Natural killer cell (primary cell): ENCODE data around the gene TMEM225B. TPM values are rescaled to one million over a fixed set of nuclear protein-coding genes. Genes with fewer than 3 reads are reported as not detected.

Experiments
- ATAC-seq, 3 donors: fragments of 150-1000 bp in 2 of 3; fragments of 200-7000 bp in 1 of 3; cut with Tn5 transposase; 1 replicate in 1 of 3; 2 replicates in 2 of 3; pipeline ENCODE4 v1.10.0; 2021; ENCODE audit warnings: mild to moderate bottlenecking in 2 of 3, moderate library complexity in 2 of 3
- DNase-seq, 2 donors: peaks; one replicate each; pipeline versions ENCODE4 v3.0.0 to v3.0.0-alpha.2; 2013 to 2021; ENCODE audit warnings: mixed read lengths in 1 of 2
- H3K27ac ChIP-seq: one replicate; pipeline ENCODE4 v1.5.1; 2013; ENCODE audit warnings: mild to moderate bottlenecking, low read length
- H3K27me3 ChIP-seq: one replicate; pipeline ENCODE4 v1.6.1; 2013; ENCODE audit warnings: low read length; ENCODE audit not compliant: control insufficient read depth, insufficient read depth
- H3K36me3 ChIP-seq: one replicate; pipeline ENCODE4 v1.6.1; 2013; ENCODE audit warnings: low read length; ENCODE audit not compliant: control insufficient read depth, insufficient read depth
- H3K4me1 ChIP-seq: one replicate; pipeline ENCODE4 v1.6.1; 2013; ENCODE audit warnings: low read length; ENCODE audit not compliant: control insufficient read depth, insufficient read depth
- H3K4me3 ChIP-seq: one replicate; pipeline ENCODE4 v1.5.1; 2013; ENCODE audit warnings: low read length
- H3K9me3 ChIP-seq: one replicate; pipeline ENCODE4 v1.6.1; 2013; ENCODE audit warnings: low read length; ENCODE audit not compliant: control insufficient read depth, insufficient read depth
- H3K27ac Mint-ChIP-seq, 2 donors: one replicate each; pipeline ENCODE4 v1.8.0; 2022; ENCODE audit warnings: mild to moderate bottlenecking in 2 of 2, mixed read lengths in 2 of 2, moderate library complexity in 1 of 2
- H3K27me3 Mint-ChIP-seq, 2 donors: one replicate each; pipeline ENCODE4 v1.8.0; 2022; ENCODE audit warnings: low read depth in 2 of 2, mixed read lengths in 2 of 2
- H3K36me3 Mint-ChIP-seq: one replicate; pipeline ENCODE4 v1.8.0; 2022; ENCODE audit warnings: mixed read lengths
- H3K4me1 Mint-ChIP-seq, 2 donors: one replicate each; pipeline ENCODE4 v1.8.0; 2022; ENCODE audit warnings: mixed read lengths in 2 of 2
- H3K4me3 Mint-ChIP-seq: one replicate; pipeline ENCODE4 v1.8.0; 2022; ENCODE audit warnings: mild to moderate bottlenecking, moderate library complexity, mixed read lengths
- H3K9me3 Mint-ChIP-seq, 2 donors: one replicate each; pipeline ENCODE4 v1.8.0; 2022; ENCODE audit warnings: mixed read lengths in 2 of 2
- WGBS: methylation state at CpG from one replicate; pipeline ENCODE4 v1.1.7; 2013; ENCODE audit warnings: missing lambda C conversion rate; ENCODE audit not compliant: insufficient coverage; 5-methylcytosine and 5-hydroxymethylcytosine counted together
- intact Hi-C: fragments of 100-400 bp; cut with micrococcal nuclease; formaldehyde crosslinking; loops from one replicate; pipeline ENCODE4 v1.14.2; 2022
- total RNA-seq, 4 donors: library from RNA; stranded (reverse); fragments of 120-200 nt in 1 of 4; gene quantifications; one replicate each; pipeline versions ENCODE4 v1.2.3 to v1.2.4, GENCODE V29; 2013 to 2022
- TF ChIP-seq, protein P1 (sequence below): fragments of 200-600 bp; IDR thresholded peaks from one replicate; pipeline ENCODE4 v1.8.0; 2022; ENCODE audit warnings: antibody characterized with exemption

Gene TMEM225B
- total RNA-seq, 3 donors from 2014 or later (not counting 1 experiment from before 2014, with no cell fraction given): 1.4 to 2.5 (median 2.0) TPM

DNA sequence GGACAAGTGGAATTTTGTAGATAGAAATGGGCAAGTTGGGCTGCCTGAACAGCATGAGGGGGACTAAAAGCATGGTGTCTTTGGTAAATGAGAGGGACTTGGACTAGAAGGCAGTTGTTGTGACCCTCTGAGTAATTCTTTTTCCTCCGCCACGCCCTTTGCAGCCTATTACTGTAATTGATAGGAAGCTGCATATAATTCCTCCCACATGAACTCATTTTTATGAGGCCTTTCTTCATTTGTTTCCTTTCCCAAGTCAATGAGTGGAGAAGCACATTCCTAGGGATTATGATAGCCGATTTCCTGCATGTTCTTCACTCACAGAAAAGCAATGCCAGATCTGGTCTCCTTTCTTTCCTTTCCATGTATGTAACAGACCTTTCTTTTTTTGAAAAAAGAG is 46.4 kb downstream of the TMEM225B start:
- TF ChIP-seq, protein P1, sequence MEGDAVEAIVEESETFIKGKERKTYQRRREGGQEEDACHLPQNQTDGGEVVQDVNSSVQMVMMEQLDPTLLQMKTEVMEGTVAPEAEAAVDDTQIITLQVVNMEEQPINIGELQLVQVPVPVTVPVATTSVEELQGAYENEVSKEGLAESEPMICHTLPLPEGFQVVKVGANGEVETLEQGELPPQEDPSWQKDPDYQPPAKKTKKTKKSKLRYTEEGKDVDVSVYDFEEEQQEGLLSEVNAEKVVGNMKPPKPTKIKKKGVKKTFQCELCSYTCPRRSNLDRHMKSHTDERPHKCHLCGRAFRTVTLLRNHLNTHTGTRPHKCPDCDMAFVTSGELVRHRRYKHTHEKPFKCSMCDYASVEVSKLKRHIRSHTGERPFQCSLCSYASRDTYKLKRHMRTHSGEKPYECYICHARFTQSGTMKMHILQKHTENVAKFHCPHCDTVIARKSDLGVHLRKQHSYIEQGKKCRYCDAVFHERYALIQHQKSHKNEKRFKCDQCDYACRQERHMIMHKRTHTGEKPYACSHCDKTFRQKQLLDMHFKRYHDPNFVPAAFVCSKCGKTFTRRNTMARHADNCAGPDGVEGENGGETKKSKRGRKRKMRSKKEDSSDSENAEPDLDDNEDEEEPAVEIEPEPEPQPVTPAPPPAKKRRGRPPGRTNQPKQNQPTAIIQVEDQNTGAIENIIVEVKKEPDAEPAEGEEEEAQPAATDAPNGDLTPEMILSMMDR: no peak
- WGBS: 88% methylated on average over 3 of the region's 3 CpGs

GRCh38 chr7:99645590-99645989 is 47.5 kb downstream of the TMEM225B start:
- Mint-ChIP-seq H3K27ac (no peak overlapping the region), H3K9me3 (no peaks in the 10 kb centered on the region), H3K4me1 (peaks cover 0 to 5% of the 10 kb centered on the region in 2 donors), H3K36me3 (no peaks in the 10 kb centered on the region), H3K27me3 (no peaks in the 10 kb centered on the region), H3K4me3 (no peak overlapping the region)
- intact Hi-C loops: no loop called here
- H3K27ac ChIP-seq: no peak overlapping the region
- H3K27me3 ChIP-seq: no peaks in the 10 kb centered on the region
- H3K4me1 ChIP-seq: no peaks in the 10 kb centered on the region
- no peaks in the 10 kb centered on the region for H3K9me3 ChIP-seq
- H3K4me3 ChIP-seq: no peak overlapping the region
- DNase-seq (no peak), ATAC-seq (no peak)
- WGBS: 88% methylated on average over 1 of the region's 1 CpG
- TF ChIP-seq, protein P1: no peak
- peaks cover 3% of the 10 kb centered on the region for H3K36me3 ChIP-seq

More for the DNA sequence above, 46.4 kb downstream of the TMEM225B start:
- H3K27me3 Mint-ChIP-seq: no peaks in the 10 kb centered on the region
- H3K27me3 ChIP-seq: no peaks in the 10 kb centered on the region
- H3K4me3 Mint-ChIP-seq: no peak overlapping the region
- peaks cover 0 to 5% of the 10 kb centered on the region in 2 donors for H3K4me1 Mint-ChIP-seq
- no peaks in the 10 kb centered on the region for H3K4me1 ChIP-seq
- H3K4me3 ChIP-seq: no peak overlapping the region
- H3K27ac ChIP-seq: no peak overlapping the region
- no peak overlapping the region for H3K27ac Mint-ChIP-seq
- ATAC-seq (no peak), DNase-seq (no peak)
- peaks cover 3% of the 10 kb centered on the region for H3K36me3 ChIP-seq
- H3K9me3 ChIP-seq: no peaks in the 10 kb centered on the region
- no peaks in the 10 kb centered on the region for H3K9me3 Mint-ChIP-seq
- intact Hi-C loops: no loop called here
- H3K36me3 Mint-ChIP-seq: no peaks in the 10 kb centered on the region

GRCh38 chr7:99648843-99649242 is 50.8 kb downstream of the TMEM225B start:
- intact Hi-C loops: no loop called here
- Mint-ChIP-seq H3K27ac (no peak overlapping the region), H3K36me3 (no peaks in the 10 kb centered on the region), H3K4me1 (no peaks in the 10 kb centered on the region), H3K4me3 (no peak overlapping the region), H3K27me3 (no peaks in the 10 kb centered on the region), H3K9me3 (no peaks in the 10 kb centered on the region)
- TF ChIP-seq, protein P1: no peak
- peaks cover 2% of the 10 kb centered on the region for H3K36me3 ChIP-seq
- no peak for ATAC-seq
- H3K9me3 ChIP-seq: no peaks in the 10 kb centered on the region
- H3K27me3 ChIP-seq: no peaks in the 10 kb centered on the region
- WGBS: 66% methylated on average over 2 of the region's 2 CpGs
- no peaks in the 10 kb centered on the region for H3K4me1 ChIP-seq
- no peak overlapping the region for H3K4me3 ChIP-seq
- H3K27ac ChIP-seq: no peak overlapping the region
- DNase-seq: no peak

DNA sequence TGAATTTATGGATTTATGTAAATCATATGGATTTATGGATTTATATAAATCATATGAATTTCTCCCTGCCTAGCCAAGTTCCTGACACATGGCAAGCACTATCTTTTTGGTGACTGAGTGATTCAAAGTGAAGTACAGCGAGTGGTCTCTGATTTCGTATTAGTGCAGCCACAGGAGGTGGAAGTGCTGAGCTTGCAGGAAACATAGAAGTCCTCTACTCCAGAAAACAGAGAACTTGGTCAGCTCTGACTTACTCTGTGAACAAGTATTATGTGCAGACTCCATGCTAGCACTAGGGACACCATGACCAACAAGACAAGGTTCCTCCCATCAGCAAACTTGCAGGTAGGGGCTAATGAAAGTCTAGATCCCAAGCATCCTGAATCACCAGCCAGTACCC is 53.2 kb downstream of the TMEM225B start:
- DNase-seq: no peak
- Mint-ChIP-seq H3K4me1 (peaks cover 0 to 4% of the 10 kb centered on the region in 2 donors), H3K9me3 (no peaks in the 10 kb centered on the region), H3K36me3 (no peaks in the 10 kb centered on the region), H3K27ac (no peak overlapping the region), H3K27me3 (no peaks in the 10 kb centered on the region), H3K4me3 (no peak overlapping the region)
- H3K9me3 ChIP-seq: no peaks in the 10 kb centered on the region
- H3K4me3 ChIP-seq: no peak overlapping the region
- H3K4me1 ChIP-seq: no peaks in the 10 kb centered on the region
- no peaks in the 10 kb centered on the region for H3K36me3 ChIP-seq
- TF ChIP-seq, protein P1: no peak
- intact Hi-C loops: no loop called here
- 92% methylated on average over 2 of the region's 2 CpGs for WGBS
- no peak overlapping the region for H3K27ac ChIP-seq
- H3K27me3 ChIP-seq: no peaks in the 10 kb centered on the region
- ATAC-seq: no peak
